ENCODE measurements around the gene ADRM1. TPM values are rescaled to one million over a fixed set of nuclear protein-coding genes. Genes with fewer than 3 reads are reported as not detected.

The ADRM1 gene
- total and polyA plus RNA-seq, 2 experiments from 2014 or later, result 206 to 243 TPM

GRCh38 chr20:62300319-62300718, 2.5 kb upstream of the ADRM1 start:
- Histone ChIP-seq H3K4me1 (ENCODE audit: insufficient read depth) (peaks cover 14% of the 10 kb centered on the region; the same call in 1 of the 2 replicates), H3K4me2 (no peak overlapping the region), H3K9me2 (ENCODE audit: insufficient read depth) (no peaks in the 10 kb centered on the region), H3K27ac (ENCODE audit: low read depth) (no peak overlapping the region), H2AFZ (no peak overlapping the region), H3K79me2 (replicated peaks; ENCODE audit: insufficient read depth) (peaks cover 21% of the 10 kb centered on the region), H3K27me3 (ENCODE audit: insufficient read depth) (no peaks in the 10 kb centered on the region), H3K36me3 (ENCODE audit: insufficient read depth) (peaks cover under 1% of the 10 kb centered on the region; the same call in 1 of the 2 replicates), H3F3A (replicated peaks; ENCODE audit: low read depth) (peaks cover 20% of the 10 kb centered on the region), H3K4me3 (no peak overlapping the region), H4K20me1 (replicated peaks; ENCODE audit: insufficient read depth) (peaks cover 10% of the 10 kb centered on the region; the same call in 1 of the 2 replicates)
- Mint-ChIP-seq H3K4me3 (no peak overlapping the region), H3K9me3 (peaks cover 6% of the 10 kb centered on the region; the same call in 2 of the 3 replicates), H3K27me3 (ENCODE audit: insufficient read depth, low read depth, poor library complexity) (peaks cover 18% of the 10 kb centered on the region), H3K4me1 (peaks cover 16% of the 10 kb centered on the region), H3K27ac (no peak overlapping the region), H3K36me3 (ENCODE audit: low read depth) (peaks cover 26% of the 10 kb centered on the region)
- no peak for DNase-seq (ENCODE audit: low spot score)
- TF ChIP-seq STAT1 (IDR thresholded peaks at IDR 0.05; ENCODE audit: unreplicated experiment) (no peak), ZNF331 (CRISPR knock-in tag; IDR thresholded peaks at IDR 0.05; ENCODE audit: low read depth) (no peak), ZNF114 (CRISPR knock-in tag; IDR thresholded peaks at IDR 0.05) (no peak), JUNB (IDR thresholded peaks at IDR 0.05; ENCODE audit: unreplicated experiment) (no peak), EZH2 (IDR thresholded peaks at IDR 0.05; ENCODE audit: low read depth, unreplicated experiment) (no peak), NANOG (IDR thresholded peaks at IDR 0.05; ENCODE audit: borderline replicate concordance) (no peak), ETS1 (IDR thresholded peaks at IDR 0.05) (no peak), EZH2phosphoT487 (IDR thresholded peaks at IDR 0.05; ENCODE audit: unreplicated experiment) (no peak), CREB1 (CRISPR knock-in tag; IDR thresholded peaks at IDR 0.05; ENCODE audit: low read depth) (no peak), CTCF (conservative IDR thresholded peaks at IDR 0.05; ENCODE audit: low read depth in 2 of 2) (no peak)
- no peak for ATAC-seq

GRCh38 chr20:62301111-62301668, 1.6 kb upstream of the ADRM1 start:
- Histone ChIP-seq H3K27ac (ENCODE audit: low read depth) (no peak overlapping the region; the same call in 1 of the 2 replicates), H3K4me2 (no peak overlapping the region), H4K20me1 (replicated peaks; ENCODE audit: insufficient read depth) (peaks cover 13% of the 10 kb centered on the region), H3K4me1 (ENCODE audit: insufficient read depth) (peaks cover 14% of the 10 kb centered on the region; the same call in 1 of the 2 replicates), H3K27me3 (ENCODE audit: insufficient read depth) (no peaks in the 10 kb centered on the region), H3F3A (replicated peaks; ENCODE audit: low read depth) (peaks cover 28% of the 10 kb centered on the region), H3K36me3 (ENCODE audit: insufficient read depth) (peaks cover 3% of the 10 kb centered on the region; the same call in 1 of the 2 replicates), H3K79me2 (replicated peaks; ENCODE audit: insufficient read depth) (peaks cover 30% of the 10 kb centered on the region), H2AFZ (no peak overlapping the region), H3K9me2 (ENCODE audit: insufficient read depth) (no peaks in the 10 kb centered on the region), H3K4me3 (no peak overlapping the region)
- Mint-ChIP-seq H3K27me3 (ENCODE audit: insufficient read depth, low read depth, poor library complexity) (peaks cover 23% of the 10 kb centered on the region), H3K4me3 (peak overlapping the region; percentile 74), H3K36me3 (ENCODE audit: low read depth) (peaks cover 27% of the 10 kb centered on the region), H3K27ac (peak overlapping the region; percentile 82; the same call in 1 of the 2 replicates), H3K9me3 (peaks cover 6% of the 10 kb centered on the region; the same call in 2 of the 3 replicates), H3K4me1 (peaks cover 19% of the 10 kb centered on the region)
- ATAC-seq (no peak), DNase-seq (ENCODE audit: low spot score) (no peak)
- TF ChIP-seq REST (IDR thresholded peaks at IDR 0.05; ENCODE audit: unreplicated experiment), result no peak
- TF ChIP-seq POLR2AphosphoS5 (IDR thresholded peaks at IDR 0.05; ENCODE audit: low read depth), result no peak
- no peak for TF ChIP-seq ZNF114 (CRISPR knock-in tag; IDR thresholded peaks at IDR 0.05)
- no peak for TF ChIP-seq EZH2 (IDR thresholded peaks at IDR 0.05; ENCODE audit: low read depth, unreplicated experiment)
- no peak for TF ChIP-seq CREB1 (CRISPR knock-in tag; IDR thresholded peaks at IDR 0.05; ENCODE audit: low read depth)
- no peak for TF ChIP-seq NANOG (IDR thresholded peaks at IDR 0.05; ENCODE audit: borderline replicate concordance)
- TF ChIP-seq JUNB (IDR thresholded peaks at IDR 0.05; ENCODE audit: unreplicated experiment), result no peak
- no peak for TF ChIP-seq STAT1 (IDR thresholded peaks at IDR 0.05; ENCODE audit: unreplicated experiment)
- TF ChIP-seq EZH2phosphoT487 (IDR thresholded peaks at IDR 0.05; ENCODE audit: unreplicated experiment), result no peak

Data from GM23338 (cell line).